Nephron progenitor cell (in vitro differentiated cells): ENCODE data around the gene SHISAL2A.

ENCODE experiments used
- DNase-seq: peaks from one replicate; pipeline ENCODE4 v3.0.0; 2021
- H3K27ac Mint-ChIP-seq: 2 replicates; pipeline ENCODE4 v1.8.0; 2021; ENCODE audit warnings: mild to moderate bottlenecking, moderate library complexity, mixed read lengths
- H3K27me3 Mint-ChIP-seq: 2 replicates; pipeline ENCODE4 v1.8.0; 2021; ENCODE audit warnings: mild to moderate bottlenecking, low read depth, mixed read lengths; ENCODE audit not compliant: poor library complexity
- H3K36me3 Mint-ChIP-seq: 2 replicates; pipeline ENCODE4 v1.8.0; 2021; ENCODE audit warnings: low read depth, mixed read lengths
- H3K4me1 Mint-ChIP-seq: 2 replicates; pipeline ENCODE4 v1.8.0; 2021; ENCODE audit warnings: mixed read lengths
- H3K4me3 Mint-ChIP-seq: 2 replicates; pipeline ENCODE4 v1.8.0; 2021; ENCODE audit warnings: mild to moderate bottlenecking, moderate library complexity, mixed read lengths
- H3K9me3 Mint-ChIP-seq: 2 replicates; pipeline ENCODE4 v1.8.0; 2021; ENCODE audit warnings: mild to moderate bottlenecking, moderate library complexity, mixed read lengths
- CTCF ChIP-seq: fragments of 200-600 bp; sonication (generic); IDR thresholded peaks from 2 replicates; pipeline ENCODE4 v1.5.0; 2021; ENCODE audit warnings: antibody characterized with exemption

Gene SHISAL2A

GRCh38 chr1:52659356-52659755 is 26.4 kb downstream of the SHISAL2A start:
- no peak overlapping the region for H3K4me3 Mint-ChIP-seq
- no peaks in the 10 kb centered on the region for H3K9me3 Mint-ChIP-seq
- H3K36me3 Mint-ChIP-seq, result no peaks in the 10 kb centered on the region
- no peak for TF ChIP-seq CTCF
- peaks cover 39% of the 10 kb centered on the region for H3K4me1 Mint-ChIP-seq
- no peak for DNase-seq
- no peaks in the 10 kb centered on the region for H3K27me3 Mint-ChIP-seq
- H3K27ac Mint-ChIP-seq, result no peak overlapping the region

GRCh38 chr1:52659851-52660596 is 27.1 kb downstream of the SHISAL2A start:
- TF ChIP-seq CTCF, result no peak
- peaks cover 43% of the 10 kb centered on the region for H3K4me1 Mint-ChIP-seq
- H3K27me3 Mint-ChIP-seq, result no peaks in the 10 kb centered on the region
- no peak overlapping the region for H3K4me3 Mint-ChIP-seq
- H3K36me3 Mint-ChIP-seq, result no peaks in the 10 kb centered on the region
- H3K9me3 Mint-ChIP-seq, result no peaks in the 10 kb centered on the region
- H3K27ac Mint-ChIP-seq, result peak overlapping the region; percentile 39
- DNase-seq, result no peak

GRCh38 chr1:52660807-52661206 is 27.8 kb downstream of the SHISAL2A start:
- no peaks in the 10 kb centered on the region for H3K9me3 Mint-ChIP-seq
- no peak for TF ChIP-seq CTCF
- H3K36me3 Mint-ChIP-seq, result no peaks in the 10 kb centered on the region
- peaks cover 50% of the 10 kb centered on the region for H3K4me1 Mint-ChIP-seq
- no peak for DNase-seq
- no peak overlapping the region for H3K4me3 Mint-ChIP-seq
- H3K27me3 Mint-ChIP-seq, result no peaks in the 10 kb centered on the region
- H3K27ac Mint-ChIP-seq, result no peak overlapping the region

- peak; percentile 56 for DNase-seq
- peaks cover 53% of the 10 kb centered on the region for H3K4me1 Mint-ChIP-seq
- peak overlapping the region; percentile 44 for H3K4me3 Mint-ChIP-seq
- no peaks in the 10 kb centered on the region for H3K9me3 Mint-ChIP-seq
- TF ChIP-seq CTCF, result no peak
- H3K27ac Mint-ChIP-seq, result peak overlapping the region; percentile 36
- no peaks in the 10 kb centered on the region for H3K27me3 Mint-ChIP-seq
- H3K36me3 Mint-ChIP-seq, result no peaks in the 10 kb centered on the region
Measured at GRCh38 chr1:52662645-52663313, 29.8 kb downstream of the SHISAL2A start.

GRCh38 chr1:52663716-52664115 is 30.7 kb downstream of the SHISAL2A start:
- Mint-ChIP-seq H3K36me3 (no peaks in the 10 kb centered on the region), H3K4me1 (peaks cover 53% of the 10 kb centered on the region), H3K9me3 (no peaks in the 10 kb centered on the region), H3K27me3 (no peaks in the 10 kb centered on the region), H3K27ac (no peak overlapping the region), H3K4me3 (no peak overlapping the region)
- TF ChIP-seq CTCF, result no peak
- DNase-seq, result no peak
